HL-60 (cell line): ENCODE measurements around the gene MRE11.

Experiments used
- GABPA ChIP-seq: IDR thresholded peaks from 2 replicates; pipeline ENCODE4 v1.6.1; 2012; ENCODE audit warnings: low read depth
- TF ChIP-seq, protein P1 (sequence below): IDR thresholded peaks from one replicate; pipeline ENCODE4 v1.5.1; 2011; ENCODE audit warnings: low read length, control low read depth, inconsistent platforms; ENCODE audit not compliant: insufficient read depth

DNA sequence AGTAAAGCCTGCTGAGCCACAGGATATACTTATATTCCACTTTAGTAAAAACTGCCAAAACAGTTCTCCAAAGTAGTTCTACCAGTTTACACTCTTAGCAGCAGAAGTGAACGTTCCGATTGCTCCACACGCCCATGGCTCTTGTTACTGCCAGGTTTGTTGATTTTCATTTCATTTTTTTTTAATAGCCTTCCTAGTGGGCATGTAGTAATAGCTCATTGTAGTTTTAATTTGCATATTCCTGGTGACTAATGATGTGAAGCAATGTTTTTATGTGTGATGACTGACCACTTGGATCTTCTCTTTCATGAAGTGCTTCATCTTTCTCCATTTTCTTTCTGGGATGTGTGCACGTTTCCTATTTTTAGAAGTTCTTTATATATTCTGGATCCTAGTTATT lies 13.8 kb upstream of the MRE11 start:
- TF ChIP-seq GABPA, result no peak
- TF ChIP-seq, protein P1, sequence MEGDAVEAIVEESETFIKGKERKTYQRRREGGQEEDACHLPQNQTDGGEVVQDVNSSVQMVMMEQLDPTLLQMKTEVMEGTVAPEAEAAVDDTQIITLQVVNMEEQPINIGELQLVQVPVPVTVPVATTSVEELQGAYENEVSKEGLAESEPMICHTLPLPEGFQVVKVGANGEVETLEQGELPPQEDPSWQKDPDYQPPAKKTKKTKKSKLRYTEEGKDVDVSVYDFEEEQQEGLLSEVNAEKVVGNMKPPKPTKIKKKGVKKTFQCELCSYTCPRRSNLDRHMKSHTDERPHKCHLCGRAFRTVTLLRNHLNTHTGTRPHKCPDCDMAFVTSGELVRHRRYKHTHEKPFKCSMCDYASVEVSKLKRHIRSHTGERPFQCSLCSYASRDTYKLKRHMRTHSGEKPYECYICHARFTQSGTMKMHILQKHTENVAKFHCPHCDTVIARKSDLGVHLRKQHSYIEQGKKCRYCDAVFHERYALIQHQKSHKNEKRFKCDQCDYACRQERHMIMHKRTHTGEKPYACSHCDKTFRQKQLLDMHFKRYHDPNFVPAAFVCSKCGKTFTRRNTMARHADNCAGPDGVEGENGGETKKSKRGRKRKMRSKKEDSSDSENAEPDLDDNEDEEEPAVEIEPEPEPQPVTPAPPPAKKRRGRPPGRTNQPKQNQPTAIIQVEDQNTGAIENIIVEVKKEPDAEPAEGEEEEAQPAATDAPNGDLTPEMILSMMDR, result no peak
